SU-DHL-6 (cell line): ENCODE measurements around the gene HS3ST3A1.

Experiments used
- CTCF ChIP-seq: fragments of 200-600 bp; sonication (generic); IDR thresholded peaks from one replicate; pipeline ENCODE4 v1.5.1; 2017; ENCODE audit warnings: antibody characterized with exemption, mild to moderate bottlenecking, low read length, moderate library complexity; ENCODE audit not compliant: insufficient read depth, poor library complexity, severe bottlenecking
- EZH2phosphoT487 ChIP-seq: fragments of 200-600 bp; sonication (generic), shearing (Covaris generic); conservative IDR thresholded peaks from 2 replicates; pipeline ENCODE4 v1.6.1; 2018; ENCODE audit warnings: mild to moderate bottlenecking, antibody characterized with exemption, low read length, moderate library complexity, mixed read lengths

GRCh38 chr17:13646969-13647542 lies 45.3 kb upstream of the HS3ST3A1 start:
- TF ChIP-seq CTCF: no peak
- no peak for TF ChIP-seq EZH2phosphoT487
